ENCODE data around the gene LIFR. TPM values are rescaled to one million over a fixed set of nuclear protein-coding genes. Genes with fewer than 3 reads are reported as not detected.

Gene LIFR
- polyA plus RNA-seq, 2 of the 4 experiments (the other 2 are of a cell fraction): 3.8 to 7.9 TPM

DNA sequence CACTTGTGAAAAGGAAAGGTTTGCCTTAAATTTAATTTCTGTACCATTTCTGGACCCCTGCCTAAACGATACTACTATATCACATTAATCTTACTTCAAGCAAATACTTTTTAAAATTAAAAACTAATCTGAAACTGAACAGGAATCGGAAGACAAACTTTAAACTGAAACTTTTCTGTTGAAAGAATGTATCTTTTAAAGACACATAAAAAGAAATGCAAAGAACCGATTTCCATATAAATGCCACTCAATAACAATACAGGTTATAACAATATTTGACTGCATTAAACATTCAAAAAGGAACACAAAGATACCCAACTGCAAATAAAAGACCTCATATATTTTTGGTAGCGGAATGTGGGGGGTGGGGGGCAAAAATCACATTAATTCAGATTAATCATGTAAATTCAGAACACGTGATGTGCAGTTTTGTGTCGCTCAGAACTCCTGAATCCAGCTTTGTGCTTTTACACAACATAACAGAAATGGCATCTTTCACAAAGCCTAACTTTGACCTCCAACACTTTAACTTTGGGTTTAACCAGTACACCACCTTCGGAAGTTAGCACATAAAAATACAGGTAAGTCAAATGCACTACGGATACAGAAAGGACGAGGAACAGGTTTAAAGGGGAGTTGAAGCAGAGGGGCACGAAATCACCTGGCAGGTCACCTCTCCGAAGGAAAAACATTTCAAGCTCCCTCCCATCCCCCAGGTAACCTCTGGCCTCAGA lies 925 bp downstream of the LIFR start (continued):
- TF ChIP-seq REST (IDR thresholded peaks at IDR 0.05): no peak
- TF ChIP-seq, protein P1, sequence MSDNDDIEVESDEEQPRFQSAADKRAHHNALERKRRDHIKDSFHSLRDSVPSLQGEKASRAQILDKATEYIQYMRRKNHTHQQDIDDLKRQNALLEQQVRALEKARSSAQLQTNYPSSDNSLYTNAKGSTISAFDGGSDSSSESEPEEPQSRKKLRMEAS (IDR thresholded peaks at IDR 0.05): no peak
- no peak for TF ChIP-seq USF2 (IDR thresholded peaks at IDR 0.05)

GRCh38 chr5:38554861-38555260 lies 1.6 kb downstream of the LIFR start:
- FAIRE-seq (no peak), DNase-seq (ENCODE audit: low read depth in 1 of 2, low spot score in 1 of 2) (no peak), ATAC-seq (no peak)
- H3K9me3 ChIP-seq: no peaks in the 10 kb centered on the region
- peaks cover 19% of the 10 kb centered on the region for H3K4me1 ChIP-seq
- peak overlapping the region; percentile 95; the same call in 2 of the 3 replicates for H3K4me2 ChIP-seq
- WGBS (ENCODE audit: missing lambda C conversion rate): 90% methylated on average over 4 of the region's 4 CpGs
- no peak overlapping the region for H3K4me3 ChIP-seq
- TF ChIP-seq EHMT2 (IDR thresholded peaks at IDR 0.05; ENCODE audit: low read depth) (no peak), GATA3 (IDR thresholded peaks at IDR 0.05; ENCODE audit: borderline replicate concordance) (no peak), MAFK (IDR thresholded peaks at IDR 0.05; ENCODE audit: partially characterized antibody) (no peak), NFE2L2 (conservative IDR thresholded peaks at IDR 0.05; ENCODE audit: low read length) (no peak), RFX5 (IDR thresholded peaks at IDR 0.05) (no peak), CHD4 (IDR thresholded peaks at IDR 0.05; ENCODE audit: borderline replicate concordance) (no peak), FOXS1 (CRISPR knock-in tag; IDR thresholded peaks at IDR 0.05) (no peak), ZSCAN20 (CRISPR knock-in tag; IDR thresholded peaks at IDR 0.05) (no peak), KDM5A (IDR thresholded peaks at IDR 0.05) (no peak), HOXB5 (CRISPR knock-in tag; IDR thresholded peaks at IDR 0.05) (no peak), CBX8 (IDR thresholded peaks at IDR 0.05) (no peak), NR3C1 (IDR thresholded peaks at IDR 0.05) (no peak), USF2 (IDR thresholded peaks at IDR 0.05) (no peak), SMC3 (IDR thresholded peaks at IDR 0.05) (no peak)
- TF ChIP-seq, protein P2, sequence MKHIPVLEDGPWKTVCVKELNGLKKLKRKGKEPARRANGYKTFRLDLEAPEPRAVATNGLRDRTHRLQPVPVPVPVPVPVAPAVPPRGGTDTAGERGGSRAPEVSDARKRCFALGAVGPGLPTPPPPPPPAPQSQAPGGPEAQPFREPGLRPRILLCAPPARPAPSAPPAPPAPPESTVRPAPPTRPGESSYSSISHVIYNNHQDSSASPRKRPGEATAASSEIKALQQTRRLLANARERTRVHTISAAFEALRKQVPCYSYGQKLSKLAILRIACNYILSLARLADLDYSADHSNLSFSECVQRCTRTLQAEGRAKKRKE (CRISPR knock-in tag; IDR thresholded peaks at IDR 0.05; ENCODE audit: low read depth): no peak
- TF ChIP-seq, protein P3, sequence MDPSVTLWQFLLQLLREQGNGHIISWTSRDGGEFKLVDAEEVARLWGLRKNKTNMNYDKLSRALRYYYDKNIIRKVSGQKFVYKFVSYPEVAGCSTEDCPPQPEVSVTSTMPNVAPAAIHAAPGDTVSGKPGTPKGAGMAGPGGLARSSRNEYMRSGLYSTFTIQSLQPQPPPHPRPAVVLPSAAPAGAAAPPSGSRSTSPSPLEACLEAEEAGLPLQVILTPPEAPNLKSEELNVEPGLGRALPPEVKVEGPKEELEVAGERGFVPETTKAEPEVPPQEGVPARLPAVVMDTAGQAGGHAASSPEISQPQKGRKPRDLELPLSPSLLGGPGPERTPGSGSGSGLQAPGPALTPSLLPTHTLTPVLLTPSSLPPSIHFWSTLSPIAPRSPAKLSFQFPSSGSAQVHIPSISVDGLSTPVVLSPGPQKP (IDR thresholded peaks at IDR 0.05; ENCODE audit: low read depth, low read length): no peak
- ChIA-PET CTCF (interaction anchor here (2.5 to 6.7 kb wide), 3 partner anchors 113 to 255 kb away, joined by 6 to 62 read pairs (median 19); no protein-coding TSS in a partner anchor), POLR2A (no interaction called here)
- H3K27ac ChIP-seq: no peak overlapping the region

Measured in A549 (cell line).